Stimulated activated CD4-positive, alpha-beta T cell treated with anti-CD3 and anti-CD28 coated beads, TNF-alpha, amount 100 ng/mL, for 4 hours (primary cell): Measurements from ENCODE around the gene SST.

Experiments
- DNase-seq, 3 experiments: peaks; one replicate each; pipeline ENCODE4 v3.0.0-alpha.2; 2020; ENCODE audit warnings: low read depth in 3 of 3

Gene SST

DNA sequence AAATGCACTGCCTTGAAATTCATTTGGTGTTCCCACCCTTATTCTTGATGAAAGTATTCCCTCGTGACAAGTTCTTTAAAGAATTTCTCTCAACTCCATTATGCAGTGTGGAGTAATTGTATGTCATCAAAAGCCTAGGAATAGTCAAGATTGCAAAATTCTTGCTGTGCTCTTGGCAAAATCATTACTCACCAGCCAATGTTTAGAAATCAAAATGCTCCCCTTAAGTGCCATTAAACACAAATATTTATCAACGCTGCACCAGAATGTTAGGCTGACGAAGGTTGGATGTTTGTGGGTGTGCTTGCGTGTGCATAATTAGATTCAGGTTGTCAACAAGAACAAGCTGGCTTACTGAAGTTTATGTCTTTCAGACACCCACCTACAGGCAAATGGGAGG, 40.5 kb downstream of the SST start:
- no peak for DNase-seq

DNA sequence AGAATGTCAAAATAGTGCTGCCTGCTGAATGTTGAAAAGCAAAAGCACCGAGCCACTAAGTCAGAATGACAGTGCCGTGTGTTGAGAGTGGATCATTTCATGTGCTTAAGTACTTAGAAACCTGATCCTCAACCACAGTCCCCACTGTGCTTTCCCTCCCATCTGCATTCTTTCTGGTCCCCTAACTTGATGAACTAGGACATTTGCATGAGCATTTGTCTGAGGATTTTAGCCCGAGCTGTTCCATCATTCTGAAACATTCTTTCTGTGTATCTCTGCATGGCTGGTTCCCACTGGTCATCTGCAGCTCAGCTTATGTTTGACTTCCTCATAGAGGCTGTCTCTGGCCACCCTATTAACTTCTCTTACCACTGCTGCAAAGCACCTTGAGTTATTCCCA, 42.0 kb downstream of the SST start:
- DNase-seq = no peak

GRCh38 chr3:187626581-187626980, 43.6 kb downstream of the SST start:
- no peak for DNase-seq

DNA sequence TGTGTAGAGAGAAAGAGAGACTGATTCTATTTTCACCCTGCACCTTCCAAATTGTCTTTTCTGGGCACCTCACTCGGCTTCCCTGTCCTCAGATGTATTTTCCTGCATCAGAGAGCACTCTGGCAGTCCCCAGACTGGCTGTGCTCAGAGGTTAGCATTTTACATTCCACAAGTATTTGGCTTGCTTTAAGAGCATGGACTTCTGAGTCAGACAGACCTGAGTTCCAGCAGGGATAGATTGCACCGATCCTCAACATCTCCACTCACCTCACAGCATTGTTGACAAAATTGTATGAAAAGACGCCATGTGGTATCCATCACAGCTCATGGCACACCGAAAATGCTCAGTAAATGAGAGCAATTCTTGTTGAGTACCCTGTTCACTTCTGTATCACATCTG, 45.6 kb downstream of the SST start:
- DNase-seq = no peak

- DNase-seq = no peak
Measured at GRCh38 chr3:187623285-187623814, 46.8 kb downstream of the SST start.

DNA sequence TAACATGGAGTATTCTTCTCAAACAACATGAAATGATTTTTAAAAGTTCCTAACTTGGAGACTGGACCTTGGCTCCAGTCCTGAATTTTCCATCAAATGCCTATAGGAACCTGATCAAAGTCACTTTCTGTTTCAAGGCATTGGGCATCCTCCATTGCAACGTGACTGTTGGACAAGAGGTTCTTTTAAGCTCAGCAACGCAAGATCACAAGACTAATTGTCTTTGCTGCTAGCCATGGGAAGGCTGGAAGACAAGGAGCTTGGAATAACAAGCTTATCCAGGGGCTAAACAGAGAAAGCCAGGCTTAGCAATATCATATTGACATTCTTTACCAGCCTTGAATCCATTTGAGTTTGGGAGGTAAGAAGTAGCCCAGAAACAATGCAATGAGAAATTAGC, 48.3 kb downstream of the SST start:
- no peak for DNase-seq

DNA sequence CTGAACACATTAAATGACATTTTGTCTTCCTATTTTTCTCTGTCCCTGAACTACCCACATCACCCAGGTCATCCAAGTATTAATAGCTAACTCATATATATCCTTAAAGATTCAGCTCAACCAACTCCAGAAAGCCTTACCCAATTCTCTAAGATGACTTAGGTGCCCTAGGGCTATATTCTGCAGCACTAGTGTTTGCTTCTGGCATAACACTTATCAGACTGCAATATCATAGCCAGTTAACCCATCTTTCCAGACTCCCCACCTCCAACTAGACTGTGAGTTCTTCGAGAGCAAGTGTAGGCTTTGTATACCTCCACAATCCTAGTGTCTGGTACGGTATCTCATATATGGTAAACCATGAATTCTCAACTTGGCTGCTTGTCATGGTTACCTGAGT, 50.7 kb downstream of the SST start:
- DNase-seq = no peak
